ENCODE measurements around the gene LYPD6B. TPM values are rescaled to one million over a fixed set of nuclear protein-coding genes. Genes with fewer than 3 reads are reported as not detected.

Gene LYPD6B
- total and polyA plus RNA-seq, 2 donors (not counting 3 experiments of a cell fraction or from before 2014, with no cell fraction given): not detected

GRCh38 chr2:149006883-149007543 lies 31.5 kb upstream of the LYPD6B start:
- Histone ChIP-seq H3K36me3 (ENCODE audit: control insufficient read depth in 2 of 2, extremely low read depth in 1 of 2, insufficient read depth in 2 of 2, low read length in 2 of 2) (no peaks in the 10 kb centered on the region), H2AFZ (ENCODE audit: low read depth, low read length) (no peak overlapping the region), H3K9ac (replicated peaks; ENCODE audit: extremely low read depth, insufficient read depth, low read length) (no peak overlapping the region), H3K4me3 (replicated peaks in 1 of 3; ENCODE audit: insufficient read depth in 1 of 3, low read depth in 1 of 3, low read length in 3 of 3) (no peak overlapping the region), H3K9me1 (replicated peaks; ENCODE audit: control insufficient read depth, extremely low read depth, insufficient read depth, low read length) (no peaks in the 10 kb centered on the region), H3K4me2 (ENCODE audit: insufficient read depth, low read length) (no peak overlapping the region), H3K27ac (ENCODE audit: insufficient read depth, low read depth, low read length) (no peak overlapping the region), H4K20me1 (replicated peaks; ENCODE audit: control insufficient read depth, extremely low read depth, insufficient read depth, low read length) (no peaks in the 10 kb centered on the region), H3K9me3 (replicated peaks; ENCODE audit: control insufficient read depth, insufficient read depth, low read length) (no peaks in the 10 kb centered on the region), H3K4me1 (ENCODE audit: control insufficient read depth, extremely low read depth, insufficient read depth, low read length) (no peaks in the 10 kb centered on the region), H3K79me2 (ENCODE audit: control insufficient read depth, insufficient read depth, low read length) (no peaks in the 10 kb centered on the region), H3K27me3 (ENCODE audit: control insufficient read depth in 2 of 2, insufficient read depth in 2 of 2, low read length in 2 of 2) (peaks cover 0 to 2% of the 10 kb centered on the region in 2 experiments)
- FAIRE-seq (no peak), DNase-seq (ENCODE audit: low read depth, low spot score) (no peak)
- intact Hi-C loops (cut with micrococcal nuclease): no loop called here
- no TSS peak for BruUV-seq (replicated peaks)
- ChIA-PET POLR2A (no interaction called here), CTCF (interaction anchor here (1.2 to 1.7 kb wide), 2 partner anchors 10 to 554 kb away, joined by 3 to 7 read pairs; no protein-coding TSS in a partner anchor)
- dilution Hi-C loops (cut with MboI; ENCODE audit: extremely low pct_ligation_motif_present, low sequenced_read_pairs): no loop called here
- TF ChIP-seq POLR2AphosphoS5 (IDR thresholded peaks at IDR 0.05; ENCODE audit: insufficient read depth, low read depth, low read length): no peak
- no peak for TF ChIP-seq POLR2A (IDR thresholded peaks at IDR 0.05; ENCODE audit: low read depth, low read length)
- TF ChIP-seq, protein P1, sequence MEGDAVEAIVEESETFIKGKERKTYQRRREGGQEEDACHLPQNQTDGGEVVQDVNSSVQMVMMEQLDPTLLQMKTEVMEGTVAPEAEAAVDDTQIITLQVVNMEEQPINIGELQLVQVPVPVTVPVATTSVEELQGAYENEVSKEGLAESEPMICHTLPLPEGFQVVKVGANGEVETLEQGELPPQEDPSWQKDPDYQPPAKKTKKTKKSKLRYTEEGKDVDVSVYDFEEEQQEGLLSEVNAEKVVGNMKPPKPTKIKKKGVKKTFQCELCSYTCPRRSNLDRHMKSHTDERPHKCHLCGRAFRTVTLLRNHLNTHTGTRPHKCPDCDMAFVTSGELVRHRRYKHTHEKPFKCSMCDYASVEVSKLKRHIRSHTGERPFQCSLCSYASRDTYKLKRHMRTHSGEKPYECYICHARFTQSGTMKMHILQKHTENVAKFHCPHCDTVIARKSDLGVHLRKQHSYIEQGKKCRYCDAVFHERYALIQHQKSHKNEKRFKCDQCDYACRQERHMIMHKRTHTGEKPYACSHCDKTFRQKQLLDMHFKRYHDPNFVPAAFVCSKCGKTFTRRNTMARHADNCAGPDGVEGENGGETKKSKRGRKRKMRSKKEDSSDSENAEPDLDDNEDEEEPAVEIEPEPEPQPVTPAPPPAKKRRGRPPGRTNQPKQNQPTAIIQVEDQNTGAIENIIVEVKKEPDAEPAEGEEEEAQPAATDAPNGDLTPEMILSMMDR (IDR thresholded peaks at IDR 0.05; ENCODE audit: extremely low read depth in 1 of 2, insufficient read depth in 1 of 2, low read depth in 1 of 2, low read length in 2 of 2): no peak
- TF ChIP-seq EZH2 (IDR thresholded peaks at IDR 0.05; ENCODE audit: borderline replicate concordance, low read depth, low read length, severe bottlenecking): no peak
- TF ChIP-seq MAX (IDR thresholded peaks at IDR 0.05; ENCODE audit: insufficient read depth, insufficient read length): no peak

All from endothelial cell of umbilical vein (primary cell).